Endothelial cell of umbilical vein (primary cell): ENCODE measurements around the gene CCR7. TPM values are rescaled to one million over a fixed set of nuclear protein-coding genes. Genes with fewer than 3 reads are reported as not detected.

ENCODE experiments used
- Bru-seq: library from RNA; stranded (reverse); fragments of 400-500 nt; gene quantifications from one replicate; lab custom pipeline; 2021; lab: Mats Ljungman, UMichigan
- BruChase-seq, 2 experiments: library from RNA; stranded (reverse); fragments of 400-500 nt; gene quantifications; one replicate each; lab custom pipeline; 2021; lab: Mats Ljungman, UMichigan
- BruUV-seq: library from RNA; stranded (reverse); fragments of 400-500 nt; replicated peaks from 2 replicates; lab custom pipeline; 2021; lab: Mats Ljungman, UMichigan
- CTCF ChIA-PET: fragments of 300-600, 350-600 bp; sonication (Branson Sonifier 250); formaldehyde crosslinking; loops from one replicate; lab custom pipeline; 2021; ENCODE audit warnings: antibody characterized with exemption, inconsistent platforms; lab: Charles Lee
- POLR2A ChIA-PET: fragments of 300-600, 350-600 bp; sonication (Branson Sonifier 250); formaldehyde crosslinking; loops from one replicate; lab custom pipeline; 2021; ENCODE audit warnings: antibody characterized with exemption, inconsistent platforms; lab: Charles Lee
- DNase-seq: peaks from one replicate; pipeline ENCODE4 v3.0.0-alpha.2; 2011; ENCODE audit warnings: low read depth, low spot score
- FAIRE-seq: peaks from 2 replicates; lab custom pipeline; 2011; peaks lifted over from hg19 to GRCh38; lab: Jason Lieb, UNC
- H2AFZ ChIP-seq: 2 replicates; pipeline ENCODE4 v1.6.0; 2012; ENCODE audit warnings: low read depth, low read length, control low read depth, inconsistent platforms
- H3K27ac ChIP-seq: 2 replicates; pipeline ENCODE4 v1.5.1; 2011; ENCODE audit warnings: low read depth, mild to moderate bottlenecking, control low read depth, low read length, moderate library complexity; ENCODE audit not compliant: insufficient read depth
- H3K27me3 ChIP-seq, 2 experiments: 2 replicates each; pipeline versions ENCODE4 v1.6.0 to v1.6.1; 2011; ENCODE audit warnings: low read length in 2 of 2, mixed read lengths in 1 of 2; ENCODE audit not compliant: control insufficient read depth in 2 of 2, insufficient read depth in 2 of 2
- H3K36me3 ChIP-seq, 2 experiments: 2 replicates in 1 of 2; 3 replicates in 1 of 2; pipeline ENCODE4 v1.5.1; 2011; ENCODE audit warnings: low read length in 2 of 2, mild to moderate bottlenecking in 1 of 2, moderate library complexity in 1 of 2; ENCODE audit not compliant: control insufficient read depth in 2 of 2, insufficient read depth in 2 of 2; ENCODE audit errors: extremely low read depth in 1 of 2
- H3K4me1 ChIP-seq: 3 replicates; pipeline ENCODE4 v1.5.1; 2011; ENCODE audit warnings: mild to moderate bottlenecking, low read length; ENCODE audit not compliant: control insufficient read depth, insufficient read depth; ENCODE audit errors: extremely low read depth
- H3K4me2 ChIP-seq: 2 replicates; pipeline ENCODE4 v1.6.1; 2011; ENCODE audit warnings: low read length, control low read depth, mixed read lengths; ENCODE audit not compliant: insufficient read depth
- H3K4me3 ChIP-seq, 3 experiments: fragments of 200-600 bp in 1 of 3; sonication (generic), shearing (Covaris generic) in 1 of 3; replicated peaks in 1 of 3; 2 replicates each; pipeline ENCODE4 v1.5.1; 2011 to 2016; ENCODE audit warnings: control low read depth in 3 of 3, low read length in 3 of 3, mild to moderate bottlenecking in 2 of 3, inconsistent platforms in 1 of 3, low read depth in 1 of 3, moderate library complexity in 1 of 3; ENCODE audit not compliant: insufficient read depth in 1 of 3
- H3K79me2 ChIP-seq: 2 replicates; pipeline ENCODE4 v1.6.0; 2012; ENCODE audit warnings: low read length, inconsistent platforms; ENCODE audit not compliant: control insufficient read depth, insufficient read depth
- H3K9ac ChIP-seq: replicated peaks from 2 replicates; pipeline ENCODE3; 2011; ENCODE audit warnings: low read length, control low read depth; ENCODE audit not compliant: insufficient read depth; ENCODE audit errors: extremely low read depth
- H3K9me1 ChIP-seq: replicated peaks from 3 replicates; pipeline ENCODE4 v1.6.0; 2011; ENCODE audit warnings: mild to moderate bottlenecking, low read length; ENCODE audit not compliant: control insufficient read depth, insufficient read depth; ENCODE audit errors: extremely low read depth
- H3K9me3 ChIP-seq: replicated peaks from 2 replicates; pipeline ENCODE4 v1.5.1; 2012; ENCODE audit warnings: low read length, inconsistent platforms; ENCODE audit not compliant: control insufficient read depth, insufficient read depth
- H4K20me1 ChIP-seq: replicated peaks from 2 replicates; pipeline ENCODE3; 2011; ENCODE audit warnings: mild to moderate bottlenecking, low read length; ENCODE audit not compliant: control insufficient read depth, insufficient read depth; ENCODE audit errors: extremely low read depth
- CTCF ChIP-seq, 2 donors: IDR thresholded peaks; 1 replicate in 1 of 2; 2 replicates in 1 of 2; pipeline ENCODE4 v1.5.1; 2011; ENCODE audit warnings: low read length in 2 of 2, mild to moderate bottlenecking in 2 of 2, moderate library complexity in 2 of 2, control low read depth in 1 of 2, inconsistent platforms in 1 of 2, low read depth in 1 of 2; ENCODE audit not compliant: insufficient read depth in 1 of 2; ENCODE audit errors: extremely low read depth in 1 of 2
- EZH2 ChIP-seq: IDR thresholded peaks from 2 replicates; pipeline ENCODE4 v1.6.1; 2012; ENCODE audit warnings: borderline replicate concordance, low read depth, mild to moderate bottlenecking, moderate library complexity, low read length, inconsistent platforms; ENCODE audit not compliant: severe bottlenecking
- FOS ChIP-seq: IDR thresholded peaks from 2 replicates; pipeline ENCODE4 v1.6.1; 2011; ENCODE audit warnings: mild to moderate bottlenecking, low read length, moderate library complexity, borderline replicate concordance; ENCODE audit not compliant: insufficient read depth
- GATA2 ChIP-seq: IDR thresholded peaks from 2 replicates; pipeline ENCODE4 v1.7.0; 2011; ENCODE audit warnings: low read depth, mild to moderate bottlenecking, moderate library complexity, mixed read lengths, low read length; ENCODE audit not compliant: insufficient read length, insufficient read depth
- JUN ChIP-seq: IDR thresholded peaks from 2 replicates; pipeline ENCODE4 v1.6.1; 2011; ENCODE audit warnings: borderline replicate concordance, low read depth; ENCODE audit not compliant: insufficient read length, insufficient read depth
- MAX ChIP-seq: IDR thresholded peaks from 2 replicates; pipeline ENCODE4 v1.6.1; 2011; ENCODE audit not compliant: insufficient read depth, insufficient read length
- MYC ChIP-seq: IDR thresholded peaks from one replicate; pipeline ENCODE4 v1.6.1; 2011; ENCODE audit warnings: mild to moderate bottlenecking, low read depth, low read length
- POLR2A ChIP-seq: IDR thresholded peaks from 2 replicates; pipeline ENCODE4 v1.6.1; 2012; ENCODE audit warnings: low read depth, mild to moderate bottlenecking, control low read depth, low read length
- POLR2AphosphoS5 ChIP-seq: IDR thresholded peaks from 2 replicates; pipeline ENCODE4 v1.6.1; 2012; ENCODE audit warnings: low read depth, mild to moderate bottlenecking, control low read depth, low read length, moderate library complexity; ENCODE audit not compliant: insufficient read depth
- dilution Hi-C: fragments of 300-500 bp; cut with MboI; formaldehyde crosslinking; loops from one replicate; pipeline ENCODE4 v1.15.0; 2019; ENCODE audit warnings: low sequenced_read_pairs; ENCODE audit not compliant: extremely low pct_ligation_motif_present
- intact Hi-C: fragments of 100-400 bp; cut with micrococcal nuclease; formaldehyde crosslinking; loops from one replicate; pipeline ENCODE4 v1.10.0; 2022
- long read RNA-seq: library from polyadenylated mRNA; stranded (forward); transcript quantifications from one replicate; pipeline ENCODE4 v2.0.0, GENCODE V29; 2021
- polyA minus RNA-seq, 3 experiments: library from RNA; depleted of rRNA, polyadenylated mRNA; stranded (reverse); fragments of >200 nt; gene quantifications; 1 replicate in 1 of 3; 2 replicates in 2 of 3; pipeline ENCODE4 v1.2.3, GENCODE V29; 2011
- polyA plus RNA-seq, 4 experiments: library from polyadenylated mRNA; depleted of rRNA in 3 of 4; stranded (reverse) in 3 of 4; unstranded in 1 of 4; fragments of >200 nt; gene quantifications; 2 replicates each; pipeline versions ENCODE4 v1.2.1 to v1.2.3, GENCODE V29; 2011 to 2012; ENCODE audit warnings: missing spikeins in 1 of 4
- total RNA-seq: library from RNA; stranded (reverse); gene quantifications from 2 replicates; pipeline ENCODE4 v1.2.3, GENCODE V29; 2021

Gene CCR7
- 0.30 TPM in 1 of 2 replicates, not detected in the other for total RNA-seq
- 0.18 and 0.25 TPM in 2 replicates for polyA plus RNA-seq
- polyA plus RNA-seq (2011; cell fraction: cytosol; rRNA removed), result 0.04 TPM in 1 of 2 replicates, not detected in the other
- 0.14 TPM in 1 of 2 replicates, not detected in the other for polyA plus RNA-seq (2011; cell fraction: nucleus; rRNA removed)
- polyA plus RNA-seq (2012), result not detected in 2 replicates
- 0.62 TPM in 1 of 2 replicates, not detected in the other for polyA minus RNA-seq
- polyA minus RNA-seq (2011; cell fraction: cytosol; rRNA and poly(A)+ RNA removed), result not detected
- polyA minus RNA-seq (2011; cell fraction: nucleus; rRNA and poly(A)+ RNA removed), result not detected in 2 replicates
- percentile 7 among the genes with signal in this experiment for Bru-seq, nascent RNA
- not detected for BruChase-seq, experiment 1, labeled RNA remaining after a 6-hour chase
- BruChase-seq, experiment 2, labeled RNA remaining after a 2-hour chase, result not detected
- long read RNA-seq, result 0 reads

GRCh38 chr17:40564883-40565768 is at the start of gene CCR7:
Gene CCR7 (minus strand): TSS chr17:40565472. CDS start chr17:40565409, 63 bp downstream.
- Histone ChIP-seq H3K9me1 (no peaks in the 10 kb centered on the region), H3K4me2 (no peak within 1 kb of the TSS), H3K4me1 (peaks cover 3% of the 10 kb centered on the region), H3K36me3 (no peaks in the 10 kb centered on the region), H3K27ac (no peak within 1 kb of the TSS), H3K4me3 (no peak within 1 kb of the TSS), H3K9ac (no peak within 1 kb of the TSS), H4K20me1 (no peaks in the 10 kb centered on the region), H3K27me3 (peaks cover 24 to 49% of the 10 kb centered on the region in 2 experiments), H3K79me2 (no peaks in the 10 kb centered on the region), H3K9me3 (no peaks in the 10 kb centered on the region), H2AFZ (no peak within 1 kb of the TSS)
- dilution Hi-C loops, result no loop called here
- TF ChIP-seq GATA2 (no peak), POLR2AphosphoS5 (no peak), EZH2 (no peak), CTCF (IDR thresholded peaks at IDR 0.05; ENCODE audit: extremely low read depth in 1 of 2, insufficient read depth in 1 of 2, low read depth in 1 of 2, low read length in 2 of 2) (no peak), FOS (no peak), MAX (no peak), POLR2A (no peak), MYC (no peak), JUN (no peak)
- POLR2A ChIA-PET, result no interaction called here
- CTCF ChIA-PET, result no interaction called here
- BruUV-seq, result no TSS peak
- intact Hi-C loops, result no loop called here
- FAIRE-seq (no peak), DNase-seq (no peak)
